Esophagus muscularis mucosa (tissue), 4 donors: ENCODE data around the gene CFAP206. TPM values are rescaled to one million over a fixed set of nuclear protein-coding genes. Genes with fewer than 3 reads are reported as not detected.
"Not testable (repeated sequence)": the region's sequence is repeated elsewhere in the genome, so short reads cannot be mapped to it uniquely, and the experiment has no call there.

Source experiments
- DNase-seq: peaks from one replicate; pipeline ENCODE4 v3.0.0-alpha.2; 2017; ENCODE audit errors: extremely low spot score
- H3K27ac ChIP-seq, 4 donors: fragments of 200-600 bp; sonication (generic); replicated peaks in 1 of 4; 1 replicate in 3 of 4; 2 replicates in 1 of 4; pipeline ENCODE4 v1.5.1; 2016 to 2019; ENCODE audit warnings: mild to moderate bottlenecking in 1 of 4
- H3K27me3 ChIP-seq, 4 donors: fragments of 200-600 bp; sonication (generic); one replicate each; pipeline versions ENCODE4 v1.5.1 to v1.6.0; 2016 to 2019
- H3K36me3 ChIP-seq, 4 donors: fragments of 200-600 bp; sonication (generic); one replicate each; pipeline ENCODE4 v1.5.1; 2016 to 2019
- H3K4me1 ChIP-seq, 4 donors: fragments of 200-600 bp; sonication (generic); one replicate each; pipeline ENCODE4 v1.5.1; 2016 to 2019
- H3K4me3 ChIP-seq, 4 donors: fragments of 200-600 bp; sonication (generic); 1 replicate in 2 of 4; 2 replicates in 2 of 4; pipeline ENCODE4 v1.5.1; 2016 to 2019; ENCODE audit warnings: mild to moderate bottlenecking in 4 of 4, moderate library complexity in 1 of 4
- H3K9me3 ChIP-seq, 4 donors: fragments of 200-600 bp; sonication (generic); 1 replicate in 3 of 4; 2 replicates in 1 of 4; pipeline ENCODE4 v1.5.1; 2016 to 2019
- CTCF ChIP-seq, 3 experiments: fragments of 200-600 bp in 2 of 3; fragments of 450-650 bp in 1 of 3; sonication (generic) in 2 of 3; IDR thresholded peaks; one replicate each; pipeline ENCODE4 v1.5.1; 2017 to 2019; ENCODE audit warnings: antibody characterized with exemption in 3 of 3, mild to moderate bottlenecking in 2 of 3, moderate library complexity in 1 of 3
- EP300 ChIP-seq: sonication (generic); formaldehyde crosslinking; IDR thresholded peaks from one replicate; pipeline ENCODE4 v1.6.1; 2017; ENCODE audit warnings: antibody characterized with exemption
- POLR2A ChIP-seq: fragments of 450-650 bp; IDR thresholded peaks from one replicate; pipeline ENCODE4 v1.6.1; 2017; ENCODE audit warnings: antibody characterized with exemption, moderate library complexity, mild to moderate bottlenecking, low read depth
- POLR2AphosphoS5 ChIP-seq, 2 donors: sonication (generic); formaldehyde crosslinking; IDR thresholded peaks; one replicate each; pipeline ENCODE4 v1.6.1; 2017; ENCODE audit warnings: antibody characterized with exemption in 2 of 2
- WGBS: methylation state at CpG from one replicate; pipeline ENCODE4 v1.1.5; 2018; 5-methylcytosine and 5-hydroxymethylcytosine counted together
- intact Hi-C: fragments of 100-400 bp; cut with DNase I; formaldehyde crosslinking; loops from one replicate; pipeline ENCODE4 v1.15.1; 2023
- total RNA-seq, 4 donors: library from RNA; depleted of rRNA; stranded (reverse); fragments of >200 nt; gene quantifications; one replicate each; pipeline versions ENCODE4 v1.1.0 to v1.2.1, GENCODE V29; 2016

CFAP206 gene
- total RNA-seq, 4 donors from 2014 or later = 0.23 to 0.26 TPM; not detected in 2

GRCh38 chr6:87483929-87484328 lies 76.2 kb downstream of the CFAP206 start:
- no peak for DNase-seq
- H3K4me3 ChIP-seq = no peak overlapping the region
- TF ChIP-seq CTCF (IDR thresholded peaks at IDR 0.05) = no peak
- no peak for TF ChIP-seq POLR2AphosphoS5 (IDR thresholded peaks at IDR 0.05)
- no peak for TF ChIP-seq POLR2A
- TF ChIP-seq EP300 = no peak
- no peaks in the 10 kb centered on the region for H3K4me1 ChIP-seq
- H3K27ac ChIP-seq = no peak overlapping the region
- 77% methylated on average over 8 of the region's 9 CpGs for WGBS
- H3K27me3 ChIP-seq = no peaks in the 10 kb centered on the region
- peaks cover 0 to 11% (median 7%) of the 10 kb centered on the region in 4 donors for H3K36me3 ChIP-seq
- no peaks in the 10 kb centered on the region for H3K9me3 ChIP-seq
- intact Hi-C loops = no loop called here

GRCh38 chr6:87484491-87484890 lies 76.7 kb downstream of the CFAP206 start:
- TF ChIP-seq POLR2AphosphoS5 (IDR thresholded peaks at IDR 0.05) (no peak), EP300 (no peak), CTCF (IDR thresholded peaks at IDR 0.05) (no peak), POLR2A (no peak)
- 95% methylated on average over 7 of the region's 7 CpGs for WGBS
- intact Hi-C loops = no loop called here

GRCh38 chr6:87487555-87487954 lies 79.8 kb downstream of the CFAP206 start:
- DNase-seq = no peak
- H3K4me1 ChIP-seq = no peaks in the 10 kb centered on the region

More at GRCh38 chr6:87484491-87484890, 76.7 kb downstream of the CFAP206 start:
- Histone ChIP-seq H3K27ac (no peak overlapping the region), H3K36me3 (peaks cover 0 to 11% (median 4%) of the 10 kb centered on the region in 4 donors), H3K27me3 (no peaks in the 10 kb centered on the region), H3K4me3 (no peak overlapping the region), H3K4me1 (no peaks in the 10 kb centered on the region), H3K9me3 (no peaks in the 10 kb centered on the region)
- no peak for DNase-seq

GRCh38 chr6:87489326-87489725 lies 81.6 kb downstream of the CFAP206 start:
- peaks cover 0 to 21% (median 2%) of the 10 kb centered on the region in 4 donors for H3K36me3 ChIP-seq

More at GRCh38 chr6:87487555-87487954, 79.8 kb downstream of the CFAP206 start:
- 82% methylated on average over 4 of the region's 4 CpGs for WGBS
- intact Hi-C loops = no loop called here
- peaks cover 0 to 13% (median 4%) of the 10 kb centered on the region in 4 donors for H3K36me3 ChIP-seq
- TF ChIP-seq POLR2AphosphoS5 (IDR thresholded peaks at IDR 0.05) = no peak
- TF ChIP-seq POLR2A = no peak
- no peak for TF ChIP-seq EP300
- no peak for TF ChIP-seq CTCF (IDR thresholded peaks at IDR 0.05)
- H3K4me3 ChIP-seq = no peak overlapping the region
- no peaks in the 10 kb centered on the region for H3K27me3 ChIP-seq
- no peaks in the 10 kb centered on the region for H3K9me3 ChIP-seq
- H3K27ac ChIP-seq = no peak overlapping the region

GRCh38 chr6:87494761-87495422 lies 87.1 kb downstream of the CFAP206 start:
- no peaks in the 10 kb centered on the region for H3K4me1 ChIP-seq
- no peaks in the 10 kb centered on the region for H3K9me3 ChIP-seq
- no peak overlapping the region for H3K4me3 ChIP-seq
- no peak overlapping the region for H3K27ac ChIP-seq
- TF ChIP-seq POLR2A (no peak), EP300 (no peak), POLR2AphosphoS5 (IDR thresholded peaks at IDR 0.05) (no peak), CTCF (IDR thresholded peaks at IDR 0.05) (no peak)
- intact Hi-C loops = no loop called here
- H3K36me3 ChIP-seq = peaks cover 0 to 21% (median 2%) of the 10 kb centered on the region in 4 donors
- H3K27me3 ChIP-seq = no peaks in the 10 kb centered on the region
- 94% methylated on average over 8 of the region's 8 CpGs for WGBS
- DNase-seq = no peak

More at GRCh38 chr6:87489326-87489725, 81.6 kb downstream of the CFAP206 start:
- H3K9me3 ChIP-seq, H3K4me1 ChIP-seq, H3K4me3 ChIP-seq, H3K27me3 ChIP-seq, H3K27ac ChIP-seq, DNase-seq, intact Hi-C loops: not testable (repeated sequence)
- 96% methylated on average over 8 of the region's 8 CpGs for WGBS
